ENCODE data around the gene OR12D3. TPM values are rescaled to one million over a fixed set of nuclear protein-coding genes. Genes with fewer than 3 reads are reported as not detected.

OR12D3 gene
- total RNA-seq, 1 donor from 2014 or later: not detected

DNA sequence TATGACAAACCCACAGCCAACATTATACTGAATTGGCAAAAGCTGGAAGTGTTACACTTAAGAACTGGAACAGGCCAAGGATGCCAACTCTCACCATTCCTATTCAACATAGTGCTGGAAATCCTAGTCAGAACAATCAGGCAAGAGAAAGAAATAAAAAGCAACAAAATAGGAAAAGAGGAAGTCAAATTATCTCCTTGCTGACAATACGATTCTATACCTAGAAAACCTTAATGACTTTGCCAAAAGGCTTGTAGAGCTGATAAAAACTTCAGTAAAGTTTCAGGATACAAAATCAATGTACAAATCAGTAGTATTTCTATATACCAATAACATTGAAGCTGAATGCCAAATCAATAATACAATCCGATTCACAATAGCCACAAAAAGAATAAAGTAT is 38.8 kb downstream of the OR12D3 start:
- intact Hi-C loops (cut with micrococcal nuclease): no loop called here
- Mint-ChIP-seq H3K4me1 (no peaks in the 10 kb centered on the region), H3K27me3 (peaks cover 5% of the 10 kb centered on the region), H3K27ac (no peak overlapping the region), H3K4me3 (no peak overlapping the region), H3K9me3 (peaks cover 13% of the 10 kb centered on the region), H3K36me3 (ENCODE audit: low read depth) (no peaks in the 10 kb centered on the region)
- DNase-seq: no peak

- intact Hi-C loops (cut with micrococcal nuclease): no loop called here
- Mint-ChIP-seq H3K27ac (no peak overlapping the region), H3K36me3 (ENCODE audit: low read depth) (no peaks in the 10 kb centered on the region), H3K9me3 (peaks cover 13% of the 10 kb centered on the region), H3K4me1 (no peaks in the 10 kb centered on the region), H3K4me3 (no peak overlapping the region), H3K27me3 (peaks cover 6% of the 10 kb centered on the region)
- DNase-seq: no peak
Measured at GRCh38 chr6:29332676-29333075, 42.4 kb downstream of the OR12D3 start.

DNA sequence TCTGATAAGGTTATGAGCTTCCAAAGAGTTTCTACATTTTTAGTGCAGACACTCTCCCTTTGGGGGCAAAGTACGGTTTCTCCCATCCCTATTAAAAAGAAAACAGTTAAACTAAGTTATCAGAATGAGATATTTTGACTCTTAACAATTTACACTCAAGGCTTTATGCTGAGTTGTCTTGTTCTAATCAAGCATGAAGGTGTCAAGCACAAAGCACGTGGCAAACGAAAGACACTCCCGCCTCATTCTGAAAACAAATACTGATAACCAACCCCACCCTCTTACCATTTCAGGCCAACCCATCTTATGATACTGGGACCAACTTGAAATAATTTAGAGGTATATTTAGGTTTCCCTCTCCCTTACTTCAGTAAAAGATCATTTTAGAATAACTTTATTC is 49.3 kb downstream of the OR12D3 start:
- intact Hi-C loops (cut with micrococcal nuclease): no loop called here
- Mint-ChIP-seq H3K4me1 (no peaks in the 10 kb centered on the region), H3K36me3 (ENCODE audit: low read depth) (no peaks in the 10 kb centered on the region), H3K4me3 (no peak overlapping the region), H3K27ac (no peak overlapping the region), H3K9me3 (no peaks in the 10 kb centered on the region), H3K27me3 (peaks cover 7% of the 10 kb centered on the region)
- no peak for DNase-seq

Other genes with a start within 250 kb of the OR12D3 start
- not detected in 2 replicates for gene OR2J2, start 204.4 kb downstream of the OR12D3 start, total RNA-seq
- not detected in 2 replicates for gene OR14J1, start 73.6 kb downstream of the OR12D3 start, total RNA-seq
- not detected in 2 replicates for gene OR5V1, start 6.4 kb downstream of the OR12D3 start, total RNA-seq
- gene OR12D2, start 20.3 kb upstream of the OR12D3 start, total RNA-seq: not detected in 2 replicates
- not detected in 2 replicates for gene OR12D1, start 39.6 kb upstream of the OR12D3 start, total RNA-seq
- gene OR10C1, start 64.0 kb upstream of the OR12D3 start, total RNA-seq: not detected in 2 replicates
- gene OR11A1, start 81.8 kb upstream of the OR12D3 start, total RNA-seq: not detected in 2 replicates
- not detected in 2 replicates for gene OR2H1, start 81.9 kb upstream of the OR12D3 start, total RNA-seq
- not detected in 2 replicates for gene MAS1L, start 112.7 kb upstream of the OR12D3 start, total RNA-seq
- 0.49 and 0.62 TPM in 2 replicates for gene UBD, start 184.4 kb upstream of the OR12D3 start, total RNA-seq
- gene OR2H2, start 209.8 kb upstream of the OR12D3 start, total RNA-seq: not detected in 2 replicates

All from activated CD4-positive, alpha-beta T cell treated with anti-CD3 and anti-CD28 coated beads, Interleukin-2, amount 10 ng/mL, durations not matched to agents 24 days and 14 days (primary cell).